Skeletal muscle tissue (tissue), 4 donors: Measurements from ENCODE around the gene ZNF214. TPM values are rescaled to one million over a fixed set of nuclear protein-coding genes. Genes with fewer than 3 reads are reported as not detected.
A peak's percentile ranks its signal among the peaks of the same experiment; 100 is the strongest.

ENCODE experiments used
- H3K27ac ChIP-seq: one replicate; pipeline ENCODE4 v1.7.0; 2013; ENCODE audit warnings: mild to moderate bottlenecking, low read depth, low read length, inconsistent platforms
- H3K27me3 ChIP-seq, 3 donors: one replicate each; pipeline ENCODE4 v1.7.0; 2013; ENCODE audit warnings: low read length in 3 of 3; ENCODE audit not compliant: control insufficient read depth in 3 of 3, insufficient read depth in 3 of 3
- H3K36me3 ChIP-seq, 3 donors: one replicate each; pipeline ENCODE4 v1.7.0; 2013; ENCODE audit warnings: low read length in 3 of 3; ENCODE audit not compliant: control insufficient read depth in 3 of 3, insufficient read depth in 3 of 3
- H3K4me1 ChIP-seq, 3 donors: one replicate each; pipeline ENCODE4 v1.7.0; 2013; ENCODE audit warnings: low read length in 3 of 3, mild to moderate bottlenecking in 3 of 3; ENCODE audit not compliant: control insufficient read depth in 3 of 3, insufficient read depth in 3 of 3
- H3K4me3 ChIP-seq, 3 donors: one replicate each; pipeline ENCODE4 v1.7.0; 2013; ENCODE audit warnings: low read length in 3 of 3
- H3K9ac ChIP-seq, 3 donors: one replicate each; pipeline ENCODE4 v1.7.0; 2013; ENCODE audit warnings: low read length in 3 of 3, mild to moderate bottlenecking in 3 of 3, moderate library complexity in 2 of 3, low read depth in 1 of 3
- H3K9me3 ChIP-seq, 3 donors: one replicate each; pipeline ENCODE4 v1.7.0; 2013; ENCODE audit warnings: low read length in 3 of 3; ENCODE audit not compliant: control insufficient read depth in 3 of 3
- total RNA-seq: library from RNA; depleted of rRNA; stranded (reverse); fragments of >200 nt; gene quantifications from one replicate; pipeline ENCODE4 v1.2.3, GENCODE V29; 2014
- donor health status: Osteomylitis.

ZNF214 gene
- total RNA-seq = 2.6 TPM

DNA sequence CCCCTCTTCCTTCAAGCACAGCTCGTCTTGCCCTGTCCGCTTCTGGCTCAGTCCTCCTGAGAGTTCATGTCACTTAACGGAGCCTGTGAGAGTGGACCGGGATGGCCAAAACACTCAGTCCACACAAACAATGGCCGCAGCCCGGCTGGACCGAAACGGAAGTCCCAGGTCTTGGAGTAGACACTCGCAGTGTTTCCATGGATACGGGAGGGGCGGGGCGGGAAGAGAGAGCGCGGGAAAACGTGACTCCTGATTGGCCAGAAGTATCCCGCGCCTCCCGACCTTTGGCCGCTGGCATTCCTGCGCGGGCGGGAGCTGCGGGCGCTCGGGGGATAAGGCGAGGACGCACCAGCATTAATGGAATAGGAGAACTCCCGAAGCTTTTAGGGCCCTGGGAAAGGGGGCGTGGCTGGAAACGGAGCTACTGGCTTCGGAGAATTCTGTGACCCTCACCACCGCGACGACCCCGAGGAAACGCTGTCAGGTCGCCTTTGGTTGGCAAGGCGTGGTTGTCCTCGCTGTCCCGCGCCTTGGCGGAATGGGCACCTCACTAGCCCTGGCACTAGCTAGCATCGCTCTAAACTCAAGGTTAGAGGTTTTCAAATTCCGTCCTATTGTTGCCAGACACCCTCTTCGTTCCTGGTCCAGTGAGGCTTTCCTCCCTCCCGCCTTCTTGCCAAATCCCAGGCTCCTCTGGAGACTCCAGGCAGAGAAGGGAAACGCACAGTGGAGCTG is at the start of gene ZNF214, which contains the start of gene NLRP14:
TSS of gene ZNF214 (minus strand) at position 164 of the 735 bp plus-strand sequence. CDS start 17,511 bp downstream, outside the sequence.
TSS of gene NLRP14 (plus strand) at position 297 of the 735 bp plus-strand sequence. CDS start 18,108 bp downstream, outside the sequence.
- no peaks in the 10 kb centered on the region for H3K36me3 ChIP-seq
- H3K9ac ChIP-seq = peak within 1 kb of the TSS; percentile 55 to 77 (median 73)
- H3K27me3 ChIP-seq = no peaks in the 10 kb centered on the region
- H3K27ac ChIP-seq = peak within 1 kb of the TSS; percentile 1
- H3K9me3 ChIP-seq = no peaks in the 10 kb centered on the region
- peaks cover 7 to 14% (median 8%) of the 10 kb centered on the region in 3 donors for H3K4me1 ChIP-seq
- peak within 1 kb of the TSS; percentile 72 to 94 (median 92) for H3K4me3 ChIP-seq

DNA sequence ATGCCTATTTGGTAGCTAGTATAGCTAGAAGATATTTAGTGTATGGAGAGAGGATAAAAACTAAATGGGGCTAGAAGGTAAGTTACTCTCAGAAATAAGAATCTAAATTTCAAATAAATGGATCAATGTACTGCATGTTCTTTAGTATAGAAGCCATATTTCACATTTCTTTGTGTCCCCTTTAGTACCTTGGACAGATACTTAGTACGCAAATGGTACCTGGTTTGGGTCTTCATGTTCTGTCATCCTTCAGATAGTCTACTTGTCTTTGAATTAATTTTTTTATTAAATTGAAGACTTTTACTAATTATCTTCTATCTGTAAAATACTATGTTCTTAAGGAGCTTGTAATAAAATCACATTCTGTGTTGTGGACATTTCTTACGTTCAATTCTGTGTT is 42.4 kb upstream of the ZNF214 start:
- H3K36me3 ChIP-seq = no peaks in the 10 kb centered on the region
- H3K9ac ChIP-seq = no peak overlapping the region
- H3K27me3 ChIP-seq = no peaks in the 10 kb centered on the region
- no peak overlapping the region for H3K27ac ChIP-seq
- H3K4me1 ChIP-seq = no peaks in the 10 kb centered on the region
- H3K9me3 ChIP-seq = no peaks in the 10 kb centered on the region
- H3K4me3 ChIP-seq = no peak overlapping the region

DNA sequence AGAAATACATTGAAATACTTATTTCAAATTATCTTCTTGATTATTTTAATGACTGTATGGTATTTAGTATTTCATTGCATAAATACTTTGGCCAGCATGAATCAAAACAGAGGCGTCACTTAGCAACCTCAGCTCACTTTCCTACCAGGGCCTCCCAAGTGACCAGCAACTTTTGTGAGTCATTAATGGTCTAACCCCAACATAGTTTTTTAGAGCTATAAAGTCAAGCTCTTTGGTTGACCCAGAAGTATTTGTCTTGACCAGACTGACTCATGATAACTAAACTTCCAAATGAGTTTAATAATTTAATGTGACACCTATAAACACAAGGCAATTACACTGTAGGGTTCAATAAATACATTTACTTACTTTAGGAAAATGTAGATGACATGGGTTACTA is 40.7 kb upstream of the ZNF214 start:
- Histone ChIP-seq H3K27me3 (no peaks in the 10 kb centered on the region), H3K4me1 (no peaks in the 10 kb centered on the region), H3K27ac (no peak overlapping the region), H3K4me3 (no peak overlapping the region), H3K9ac (no peak overlapping the region), H3K9me3 (no peaks in the 10 kb centered on the region), H3K36me3 (no peaks in the 10 kb centered on the region)

DNA sequence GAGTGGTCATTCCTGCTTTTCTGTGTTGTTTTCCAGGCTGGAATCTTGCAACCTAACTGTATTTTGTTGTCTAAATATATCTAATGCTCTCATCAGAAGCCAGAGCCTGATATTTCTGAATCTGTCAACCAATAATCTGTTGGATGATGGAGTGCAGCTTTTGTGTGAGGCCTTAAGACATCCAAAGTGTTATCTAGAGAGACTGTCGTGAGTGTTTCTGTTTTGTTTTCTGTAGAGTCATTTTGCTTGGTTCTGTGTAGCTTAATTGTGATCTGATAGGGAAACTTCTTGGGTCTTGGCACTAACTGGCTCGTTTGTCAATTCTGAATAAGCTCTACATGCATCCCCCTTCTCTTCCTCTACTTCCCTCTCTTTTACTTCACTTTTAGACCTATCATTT is 37.5 kb upstream of the ZNF214 start:
- Histone ChIP-seq H3K9me3 (no peaks in the 10 kb centered on the region), H3K36me3 (no peaks in the 10 kb centered on the region), H3K9ac (no peak overlapping the region), H3K27ac (no peak overlapping the region), H3K27me3 (no peaks in the 10 kb centered on the region), H3K4me1 (no peaks in the 10 kb centered on the region), H3K4me3 (no peak overlapping the region)

DNA sequence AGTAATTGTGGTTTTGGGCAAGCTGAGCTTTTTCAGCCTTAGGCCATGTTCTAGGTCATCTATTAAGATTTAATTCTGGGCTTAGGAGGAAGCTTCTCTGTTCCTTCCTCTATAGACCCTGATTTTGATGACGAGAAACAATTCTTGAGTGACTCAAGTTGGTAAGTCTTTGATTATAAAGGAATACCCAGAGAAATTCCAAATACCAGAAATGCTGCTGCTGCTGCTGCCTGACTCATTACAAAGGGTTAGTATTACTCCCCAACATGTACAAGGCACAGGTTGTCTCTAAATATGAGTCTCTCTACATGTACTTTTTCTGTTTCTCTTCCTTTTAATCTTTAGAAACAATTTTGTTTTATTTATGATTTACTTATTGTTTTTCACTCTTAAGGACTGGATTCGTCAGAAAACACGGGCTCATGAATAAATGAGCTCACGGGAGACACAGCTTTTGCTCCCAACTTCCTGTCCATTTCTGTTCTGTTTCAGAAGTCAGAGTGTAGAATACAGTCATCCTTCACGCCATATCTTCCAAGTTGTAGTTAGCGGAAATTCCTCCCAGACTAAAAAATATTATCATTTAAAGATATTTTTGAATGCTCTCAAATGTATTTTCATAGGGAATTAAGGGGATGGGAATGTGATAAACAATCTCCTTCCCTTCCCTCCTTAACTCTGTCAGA is 36.8 kb upstream of the ZNF214 start:
- Histone ChIP-seq H3K27me3 (no peaks in the 10 kb centered on the region), H3K4me1 (no peaks in the 10 kb centered on the region), H3K27ac (no peak overlapping the region), H3K9ac (no peak overlapping the region), H3K36me3 (no peaks in the 10 kb centered on the region), H3K9me3 (no peaks in the 10 kb centered on the region), H3K4me3 (no peak overlapping the region)

DNA sequence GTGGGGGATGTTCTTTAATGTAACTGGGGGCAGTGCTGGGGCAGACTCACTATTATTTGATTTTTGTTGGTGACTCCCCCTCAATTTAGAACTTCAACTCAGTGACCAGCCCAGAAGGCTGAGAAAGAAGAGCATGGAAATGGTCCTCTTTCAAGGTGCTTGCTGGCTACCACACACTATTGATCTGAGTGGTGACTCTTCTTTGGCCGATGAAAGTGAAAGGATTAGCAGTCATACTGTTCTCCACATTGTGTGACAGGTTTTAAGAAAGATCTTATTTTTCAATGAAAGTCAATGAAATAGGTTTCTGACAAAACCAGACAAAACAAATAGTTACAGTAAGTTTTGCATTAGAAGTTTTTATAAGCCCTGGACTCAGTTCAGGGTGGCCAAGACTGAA is 30.0 kb upstream of the ZNF214 start:
- Histone ChIP-seq H3K9ac (no peak overlapping the region), H3K36me3 (no peaks in the 10 kb centered on the region)

DNA sequence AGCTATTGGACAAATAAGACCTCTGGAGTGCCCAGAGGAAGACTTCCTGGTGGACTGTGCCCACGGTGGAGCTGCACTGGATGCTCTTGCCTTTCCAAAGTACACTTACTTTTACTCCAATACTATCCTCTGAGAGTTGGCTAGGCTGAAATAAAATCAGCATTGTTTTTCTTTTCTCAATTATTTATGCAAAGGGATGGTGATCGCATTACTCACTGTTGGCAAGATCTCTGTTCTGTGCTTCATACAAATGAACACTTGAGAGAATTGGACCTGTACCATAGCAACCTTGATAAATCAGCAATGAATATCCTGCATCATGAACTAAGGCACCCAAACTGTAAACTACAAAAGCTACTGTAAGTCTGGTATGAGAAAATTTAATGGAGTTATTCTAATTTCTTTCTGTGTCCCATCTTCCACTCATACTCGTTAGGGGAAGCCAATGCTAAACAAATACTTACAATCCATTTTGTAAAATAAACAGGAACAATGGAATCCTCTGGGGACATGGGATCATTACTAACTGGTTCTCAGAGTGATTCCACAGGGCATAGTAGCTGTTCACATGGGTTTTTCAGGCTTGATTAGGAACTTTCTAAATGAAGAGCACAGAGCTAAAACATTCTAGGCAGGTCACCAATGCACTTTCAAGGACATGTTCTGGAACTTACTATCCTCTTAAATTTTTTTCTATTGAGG is 26.5 kb upstream of the ZNF214 start:
- Histone ChIP-seq H3K27me3 (no peaks in the 10 kb centered on the region), H3K4me3 (no peak overlapping the region), H3K9ac (no peak overlapping the region), H3K36me3 (no peaks in the 10 kb centered on the region), H3K9me3 (no peaks in the 10 kb centered on the region), H3K27ac (no peak overlapping the region), H3K4me1 (no peaks in the 10 kb centered on the region)

More for the DNA sequence above, 30.0 kb upstream of the ZNF214 start:
- no peak overlapping the region for H3K27ac ChIP-seq
- no peaks in the 10 kb centered on the region for H3K27me3 ChIP-seq
- no peaks in the 10 kb centered on the region for H3K4me1 ChIP-seq
- no peaks in the 10 kb centered on the region for H3K9me3 ChIP-seq
- no peak overlapping the region for H3K4me3 ChIP-seq

DNA sequence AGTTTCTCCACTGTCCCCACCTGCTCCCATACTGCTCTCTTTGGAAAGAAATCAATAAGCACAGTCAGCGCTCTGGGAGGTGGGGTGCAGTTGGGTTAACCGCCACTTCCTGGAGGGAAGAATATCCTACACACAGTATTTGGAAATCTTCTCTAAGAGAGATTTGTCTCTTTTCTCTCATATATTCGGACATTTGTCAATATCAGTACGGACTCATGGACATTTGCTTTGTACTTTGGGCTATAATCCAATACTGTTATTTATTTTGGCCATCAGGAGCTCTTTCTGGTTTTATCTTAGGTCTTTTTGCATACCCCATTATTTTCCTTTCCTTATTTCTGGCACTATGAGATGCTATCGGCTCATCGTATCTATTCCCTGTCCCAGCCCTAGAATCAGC is 13.9 kb upstream of the ZNF214 start:
- Histone ChIP-seq H3K4me3 (no peak overlapping the region), H3K27me3 (no peaks in the 10 kb centered on the region), H3K9ac (no peak overlapping the region), H3K27ac (no peak overlapping the region), H3K36me3 (no peaks in the 10 kb centered on the region), H3K4me1 (no peaks in the 10 kb centered on the region), H3K9me3 (no peaks in the 10 kb centered on the region)

DNA sequence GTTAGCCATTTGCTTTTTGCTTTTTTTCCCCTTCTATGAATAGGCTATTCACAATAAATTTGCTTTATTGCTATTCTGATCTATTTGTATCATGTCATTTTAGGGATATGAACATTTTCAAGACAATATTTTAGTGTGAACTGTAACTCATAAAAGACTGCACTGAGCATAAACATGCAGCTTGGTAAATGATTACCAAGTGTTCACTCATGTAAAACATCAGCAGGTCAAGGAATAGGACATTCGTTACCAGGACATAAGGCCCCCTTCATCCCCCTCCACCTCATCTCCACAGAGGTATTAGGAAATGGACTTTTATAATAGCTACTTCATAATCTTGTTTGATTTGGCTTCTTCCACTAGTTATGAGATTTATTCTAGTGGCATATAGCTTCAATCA is 12.5 kb upstream of the ZNF214 start:
- no peak overlapping the region for H3K27ac ChIP-seq
- H3K4me3 ChIP-seq = no peak overlapping the region
- H3K36me3 ChIP-seq = no peaks in the 10 kb centered on the region
- H3K9me3 ChIP-seq = no peaks in the 10 kb centered on the region
- H3K4me1 ChIP-seq = no peaks in the 10 kb centered on the region
- H3K27me3 ChIP-seq = no peaks in the 10 kb centered on the region
- no peak overlapping the region for H3K9ac ChIP-seq

DNA sequence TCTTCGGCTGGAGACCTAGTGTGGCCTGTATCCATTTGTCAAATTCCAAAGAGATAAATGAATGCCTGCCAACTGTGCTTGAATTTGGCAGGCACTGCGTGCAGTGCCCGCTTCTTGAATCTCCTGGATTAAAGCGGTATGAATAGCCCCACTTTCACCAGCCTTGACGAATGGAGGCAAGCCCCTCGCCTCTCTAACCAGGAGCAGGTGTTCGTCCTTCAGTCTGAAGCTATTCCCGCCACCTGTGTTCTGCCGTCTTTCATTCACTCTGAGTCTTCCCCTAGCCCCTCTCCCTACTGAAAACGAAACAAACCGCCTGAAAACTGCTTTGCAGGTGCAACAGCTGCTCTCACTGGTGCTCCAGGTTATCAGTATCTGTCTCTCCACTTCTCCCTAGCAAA is 11.3 kb upstream of the ZNF214 start:
- H3K27me3 ChIP-seq = no peaks in the 10 kb centered on the region
- no peaks in the 10 kb centered on the region for H3K4me1 ChIP-seq
- H3K4me3 ChIP-seq = no peak overlapping the region
- H3K9ac ChIP-seq = no peak overlapping the region
- no peaks in the 10 kb centered on the region for H3K9me3 ChIP-seq
- H3K36me3 ChIP-seq = no peaks in the 10 kb centered on the region
- H3K27ac ChIP-seq = no peak overlapping the region
